NCI-H1092 (cell line): ENCODE results near the gene PROCR.
"Not testable (repeated sequence)": the region's sequence is repeated elsewhere in the genome, so short reads cannot be mapped to it uniquely, and the experiment has no call there.

ENCODE experiments used
- DNase-seq: peaks from one replicate; lab custom pipeline; 2025; lab: John Stamatoyannopoulos, UW

PROCR gene

DNA sequence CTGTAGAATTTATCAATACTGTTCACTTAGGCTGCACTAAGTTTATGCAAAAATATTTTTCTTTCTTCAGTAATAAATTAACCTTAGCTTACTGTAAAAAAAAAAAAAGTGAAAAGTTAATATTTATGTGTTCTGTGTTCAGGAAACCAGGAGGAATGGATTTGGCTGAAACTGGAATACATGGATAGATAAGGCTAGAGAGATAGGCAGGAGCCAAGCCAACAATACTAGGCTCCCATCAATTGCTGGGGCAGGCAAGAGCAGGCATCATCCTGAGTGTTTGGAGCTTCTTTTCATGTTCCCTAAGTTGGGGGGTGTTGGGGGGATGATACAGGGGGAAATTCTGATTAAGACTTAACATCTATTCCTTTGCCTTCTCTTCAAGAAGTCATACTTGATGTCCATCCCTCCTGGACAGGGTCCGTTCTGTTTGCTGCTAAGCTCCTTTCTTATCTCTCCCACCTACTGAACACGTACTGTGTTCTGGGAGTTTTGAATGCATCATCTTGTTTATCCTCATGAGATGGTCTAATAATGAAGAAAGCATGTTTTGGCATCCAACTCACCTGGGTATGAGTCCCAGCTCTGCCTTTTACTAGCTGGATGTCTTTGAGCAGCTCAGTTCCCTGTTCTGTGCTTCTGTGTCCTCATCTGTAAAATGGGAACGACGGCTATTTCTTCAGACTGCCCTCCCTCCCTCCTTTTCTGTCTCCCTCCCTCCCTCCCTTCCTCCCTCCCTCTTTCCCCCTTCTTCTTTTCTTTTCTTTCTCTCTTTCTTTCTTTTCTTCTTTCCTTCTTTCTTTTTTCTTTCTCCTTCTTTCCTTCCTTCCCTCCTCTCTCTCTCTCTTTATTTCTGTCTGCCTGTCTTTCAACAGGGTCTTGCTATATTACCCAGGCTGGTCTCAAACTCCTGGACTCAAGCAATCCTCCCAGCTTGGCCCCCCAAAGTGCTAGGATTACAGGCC lies 6.4 kb upstream of the PROCR start:
- no peak for DNase-seq

DNA sequence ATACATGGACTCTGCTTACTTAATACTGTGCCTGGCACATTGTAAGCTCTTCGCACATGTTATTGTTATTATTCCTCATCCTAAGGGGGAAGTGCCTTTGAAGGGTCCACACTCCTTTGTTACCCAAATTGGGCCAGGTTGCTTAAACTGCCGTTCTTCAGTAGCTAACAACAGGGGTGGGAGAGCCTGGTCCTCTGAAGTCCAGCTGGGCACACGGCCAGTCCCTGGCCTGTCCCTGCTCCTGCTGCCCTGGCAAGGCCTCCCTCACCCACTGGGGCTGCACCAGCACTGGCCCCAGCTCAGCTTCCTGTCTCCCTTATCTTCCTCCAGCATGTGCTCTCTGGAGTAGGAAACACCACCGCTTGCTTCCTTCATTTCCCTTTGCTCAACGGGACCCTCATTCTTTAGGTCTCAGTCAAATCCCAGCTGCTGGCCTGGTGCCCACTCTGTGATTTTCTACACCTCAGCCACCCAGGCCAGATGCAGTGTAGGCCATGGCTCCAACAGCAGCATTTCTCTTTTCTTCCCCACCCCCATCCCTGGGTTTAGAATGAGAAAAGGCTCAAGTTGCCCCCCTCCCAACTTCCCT lies 5.5 kb upstream of the PROCR start:
- DNase-seq, result no peak

DNA sequence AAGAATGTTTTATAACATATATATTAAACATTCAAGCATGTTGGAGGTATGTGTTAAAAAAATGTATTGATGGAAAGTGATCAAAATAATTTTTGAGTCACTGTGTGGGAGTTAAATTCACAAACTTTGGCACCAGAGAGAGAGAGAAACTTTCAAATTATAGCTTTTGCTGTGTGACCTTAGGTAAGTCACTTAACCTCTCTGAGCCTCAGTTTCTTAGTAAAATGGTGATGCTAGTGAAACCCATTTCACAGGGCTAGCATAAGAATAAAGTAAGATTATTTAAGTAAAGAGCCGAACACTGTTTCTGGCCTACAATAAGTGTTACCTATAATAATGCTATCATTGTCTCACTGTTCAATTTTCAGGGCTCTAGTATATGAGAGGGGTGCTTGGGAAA lies 4.1 kb upstream of the PROCR start:
- DNase-seq, result no peak

DNA sequence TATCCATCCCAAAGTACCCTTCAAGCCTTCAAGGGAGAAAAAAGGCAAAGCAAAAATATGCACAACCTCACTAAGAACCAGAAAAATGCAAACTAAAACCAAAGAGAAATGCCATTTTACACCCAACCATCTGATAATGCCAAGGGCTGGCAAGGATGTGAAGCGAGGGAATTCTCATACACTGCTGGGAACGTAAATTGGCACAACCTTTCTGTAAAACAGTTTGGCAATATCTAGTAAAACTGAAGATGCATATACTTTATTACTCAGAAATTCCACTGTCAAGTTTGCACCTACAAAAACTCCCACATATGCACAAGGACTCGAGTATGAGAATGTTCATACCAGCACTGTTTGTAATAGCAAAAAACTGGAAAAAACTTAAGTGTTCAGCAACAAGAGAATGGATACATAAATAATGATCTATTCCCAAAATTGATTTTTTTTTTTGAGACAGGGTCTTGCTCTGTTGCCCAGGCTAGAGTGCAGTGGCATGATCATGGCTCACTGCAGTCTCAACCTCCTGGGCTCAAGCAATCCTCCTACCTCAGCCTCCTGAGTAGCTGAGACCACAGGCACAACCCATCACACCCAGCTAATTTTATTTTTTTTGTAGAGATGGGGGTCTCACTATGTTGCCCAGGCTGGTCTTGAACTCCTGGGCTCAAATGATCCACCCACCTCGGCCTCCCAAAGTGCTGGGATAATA lies 3.0 kb upstream of the PROCR start:
- DNase-seq, result not testable (repeated sequence)

DNA sequence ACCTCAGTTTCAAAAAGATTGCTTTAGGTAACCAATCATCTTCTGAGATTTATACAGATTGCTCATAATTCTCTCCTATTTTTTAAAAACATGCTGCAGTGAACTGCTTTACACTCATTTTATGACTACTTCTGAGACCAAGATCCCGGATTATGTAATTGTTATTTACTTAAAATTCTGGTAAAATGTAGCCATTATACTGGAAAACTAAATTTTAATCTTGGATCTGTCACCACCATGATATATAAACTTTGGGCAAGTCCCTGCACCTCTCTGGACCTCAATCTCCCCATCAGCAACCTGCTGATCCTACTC lies 477 bp upstream of the PROCR start:
- no peak for DNase-seq

DNA sequence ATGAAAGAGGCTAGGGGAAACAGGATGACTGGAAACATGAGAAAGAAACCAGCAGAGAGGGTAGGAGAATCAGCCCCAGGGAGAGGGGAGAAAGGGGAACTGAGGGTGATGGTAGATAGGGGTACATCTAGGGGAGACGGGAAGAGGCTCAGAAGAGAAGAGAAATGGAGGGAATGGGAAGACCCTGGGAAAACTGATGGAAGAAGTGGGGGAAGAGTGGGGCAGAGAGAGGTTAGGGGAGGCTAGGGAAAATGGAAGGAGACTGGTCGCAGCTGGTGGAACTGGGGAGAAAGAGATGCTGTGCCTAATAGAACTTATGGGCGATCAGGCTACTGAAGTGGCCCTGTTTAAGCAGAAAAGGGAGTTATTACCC lies 548 bp downstream of the PROCR start:
- DNase-seq, result no peak

DNA sequence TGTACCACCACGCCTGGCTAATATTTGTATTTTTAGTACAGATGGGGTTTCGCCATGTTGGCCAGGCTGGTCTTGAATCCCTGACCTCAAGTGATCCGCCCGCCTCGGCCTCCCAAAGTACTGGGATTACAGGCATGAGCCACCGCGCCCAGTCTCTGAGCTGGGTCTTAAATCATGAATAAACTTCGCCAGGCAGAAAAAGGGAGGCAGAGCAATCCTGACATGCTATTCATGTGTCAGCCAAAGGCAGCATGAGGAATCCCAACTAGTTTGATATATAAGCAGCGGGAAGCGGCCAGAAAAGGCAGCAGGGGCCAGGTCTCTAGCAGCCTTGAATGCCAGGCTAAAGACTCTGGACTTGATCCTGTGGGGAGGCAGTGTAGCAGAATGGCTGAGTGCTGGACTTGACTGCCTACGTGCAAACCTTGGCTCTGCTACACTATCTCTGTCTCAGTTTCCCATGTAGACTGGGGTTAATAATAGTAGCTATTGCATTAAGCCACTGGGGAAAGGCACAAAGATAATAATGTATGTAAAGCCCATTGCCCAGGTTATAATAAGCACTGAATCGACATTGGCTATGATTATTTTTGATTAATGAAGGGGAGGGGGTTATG lies 1.8 kb downstream of the PROCR start:
- DNase-seq, result no peak

DNA sequence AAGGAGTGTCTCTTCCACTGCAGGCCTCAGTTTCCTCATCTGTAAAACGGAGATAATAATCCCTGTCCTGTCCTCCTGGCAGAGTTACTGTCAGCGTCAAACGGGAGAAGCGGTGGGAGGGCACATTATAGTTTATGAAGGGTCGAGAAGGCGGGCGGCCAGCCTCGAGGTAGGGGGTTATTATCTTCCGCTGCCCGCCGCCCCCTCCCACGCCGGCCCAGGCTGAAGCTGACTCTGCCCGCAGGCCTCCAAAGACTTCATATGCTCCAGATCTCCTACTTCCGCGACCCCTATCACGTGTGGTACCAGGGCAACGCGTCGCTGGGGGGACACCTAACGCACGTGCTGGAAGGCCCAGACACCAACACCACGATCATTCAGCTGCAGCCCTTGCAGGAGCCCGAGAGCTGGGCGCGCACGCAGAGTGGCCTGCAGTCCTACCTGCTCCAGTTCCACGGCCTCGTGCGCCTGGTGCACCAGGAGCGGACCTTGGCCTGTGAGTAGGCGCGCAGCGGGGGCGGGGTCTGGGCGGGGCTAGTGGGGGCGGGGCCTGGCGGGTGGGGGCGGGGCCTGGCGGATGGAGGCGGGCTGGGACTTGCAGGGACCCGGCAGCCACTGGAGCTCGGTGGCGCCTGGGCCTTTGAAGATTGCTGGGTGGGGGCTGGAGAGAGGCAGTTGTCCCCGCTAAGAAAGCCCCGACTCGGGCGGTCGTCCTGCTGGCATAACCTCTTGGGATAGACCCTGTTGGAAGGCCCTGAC lies 2.8 kb downstream of the PROCR start:
- DNase-seq, result no peak

DNA sequence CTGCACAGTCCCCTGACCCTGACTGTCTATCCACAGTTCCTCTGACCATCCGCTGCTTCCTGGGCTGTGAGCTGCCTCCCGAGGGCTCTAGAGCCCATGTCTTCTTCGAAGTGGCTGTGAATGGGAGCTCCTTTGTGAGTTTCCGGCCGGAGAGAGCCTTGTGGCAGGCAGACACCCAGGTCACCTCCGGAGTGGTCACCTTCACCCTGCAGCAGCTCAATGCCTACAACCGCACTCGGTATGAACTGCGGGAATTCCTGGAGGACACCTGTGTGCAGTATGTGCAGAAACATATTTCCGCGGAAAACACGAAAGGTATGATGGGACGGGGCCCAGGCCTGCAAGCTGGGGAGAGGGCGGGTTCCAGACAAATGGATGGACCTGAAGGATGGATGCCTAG lies 4.3 kb downstream of the PROCR start:
- DNase-seq, result no peak

DNA sequence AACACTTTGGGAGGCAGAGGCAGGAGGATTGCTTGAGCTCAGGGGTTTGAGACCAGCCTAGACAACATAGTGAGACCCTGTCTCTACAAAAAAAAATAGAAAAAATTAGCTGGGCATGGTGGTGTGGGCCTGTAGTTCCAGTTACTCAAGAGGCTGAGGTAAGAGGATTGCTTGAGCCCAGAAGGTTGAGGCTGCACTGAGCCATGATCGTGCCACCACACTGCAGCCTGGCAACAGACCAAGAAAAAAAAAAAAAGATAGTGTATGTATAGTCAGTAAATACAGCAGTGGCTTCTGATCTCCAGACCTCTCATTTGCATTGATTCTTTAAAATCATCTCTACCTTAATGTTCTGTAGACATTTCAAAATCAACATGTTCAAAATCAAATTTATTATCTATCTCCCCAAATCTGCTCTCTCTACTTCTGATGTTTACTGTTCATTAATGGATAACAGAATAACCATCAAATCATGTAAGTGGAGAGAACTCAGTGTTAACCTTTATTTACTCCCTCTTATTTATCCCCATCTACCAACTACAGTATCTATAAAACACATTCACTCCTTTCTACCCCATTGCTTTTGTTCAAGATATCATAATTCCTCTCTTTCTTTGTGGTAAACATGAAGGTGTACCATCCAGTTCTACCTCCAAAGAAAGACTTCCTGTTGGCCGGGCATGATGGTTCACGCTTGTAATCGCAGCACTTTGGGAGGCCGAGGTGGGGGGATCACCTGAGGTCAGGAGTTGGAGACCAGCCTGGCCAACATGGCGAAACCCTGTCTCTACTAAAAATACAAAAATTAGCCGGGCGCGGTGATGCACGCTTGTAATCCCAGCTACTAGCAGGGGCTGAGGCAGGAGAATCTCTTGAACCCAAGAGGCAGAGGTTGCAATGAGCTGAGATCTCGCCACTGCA lies 7.7 kb downstream of the PROCR start:
- no peak for DNase-seq

DNA sequence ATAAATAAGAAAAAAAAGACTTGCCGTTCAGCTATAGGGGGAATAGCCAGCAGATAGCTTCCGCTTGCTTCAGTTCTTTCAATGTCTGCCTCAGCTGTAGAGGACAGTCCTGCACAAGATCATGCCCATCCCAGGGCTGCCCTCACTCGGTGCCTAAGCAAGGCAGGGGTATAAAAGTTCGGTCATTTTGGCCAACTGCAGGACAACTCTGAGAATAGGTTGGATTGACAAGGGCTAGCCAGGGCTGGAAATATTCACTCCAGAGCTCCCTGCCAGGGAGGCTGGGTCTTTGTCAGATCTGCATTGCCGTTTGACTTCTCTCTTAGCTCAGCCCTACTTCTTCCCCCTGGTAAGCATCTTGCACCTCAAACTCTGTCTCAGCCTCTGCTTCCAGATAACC lies 8.4 kb downstream of the PROCR start:
- no peak for DNase-seq

DNA sequence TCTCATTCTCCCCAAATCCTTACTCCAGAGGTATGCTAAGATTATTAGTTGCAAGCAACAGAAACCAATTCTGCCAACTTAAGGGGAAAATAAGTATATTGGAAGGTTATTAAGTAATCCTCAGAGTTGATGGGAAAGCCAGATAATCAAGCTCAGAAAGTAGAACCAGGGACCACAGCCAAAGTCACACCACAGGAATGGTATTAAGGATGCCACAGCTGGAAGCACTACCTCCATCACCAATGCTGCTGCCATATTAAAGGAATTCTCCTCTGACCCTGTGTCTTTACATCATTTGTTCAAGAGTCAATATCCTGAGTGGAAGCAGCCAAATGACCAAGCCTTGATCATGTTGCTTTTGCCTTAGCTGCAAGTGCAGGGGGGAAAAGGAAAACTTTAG lies 9.9 kb downstream of the PROCR start:
- DNase-seq, result no peak

DNA sequence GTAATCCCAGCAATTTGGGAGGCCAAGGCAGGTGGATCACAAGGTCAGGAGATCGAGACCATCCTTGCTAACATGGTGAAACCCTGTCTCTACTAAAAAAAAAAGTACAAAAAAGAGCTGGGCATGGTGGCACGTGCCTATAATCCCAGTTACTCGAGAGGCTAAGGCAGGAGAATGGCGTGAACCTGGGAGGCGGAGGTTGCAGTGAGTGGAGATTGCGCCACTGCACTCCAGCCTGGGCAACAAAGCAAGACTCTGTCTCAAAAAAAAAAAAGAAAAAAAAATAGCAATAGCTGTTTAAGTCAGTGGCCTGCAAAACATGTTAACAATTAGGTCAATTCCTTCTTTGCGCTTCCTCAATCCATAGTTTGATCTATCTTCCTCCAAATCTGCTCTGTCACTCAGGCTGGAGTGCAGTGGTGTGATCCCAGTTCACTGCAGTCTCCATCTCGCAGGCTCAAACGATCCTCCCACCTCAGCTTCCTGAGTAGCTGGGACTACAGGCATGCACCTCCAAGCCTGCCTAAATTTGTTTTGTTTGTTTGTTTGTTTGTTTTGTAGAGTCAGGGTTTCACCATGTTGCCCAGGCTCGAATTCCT lies 14.9 kb downstream of the PROCR start:
- DNase-seq, result not testable (repeated sequence)

DNA sequence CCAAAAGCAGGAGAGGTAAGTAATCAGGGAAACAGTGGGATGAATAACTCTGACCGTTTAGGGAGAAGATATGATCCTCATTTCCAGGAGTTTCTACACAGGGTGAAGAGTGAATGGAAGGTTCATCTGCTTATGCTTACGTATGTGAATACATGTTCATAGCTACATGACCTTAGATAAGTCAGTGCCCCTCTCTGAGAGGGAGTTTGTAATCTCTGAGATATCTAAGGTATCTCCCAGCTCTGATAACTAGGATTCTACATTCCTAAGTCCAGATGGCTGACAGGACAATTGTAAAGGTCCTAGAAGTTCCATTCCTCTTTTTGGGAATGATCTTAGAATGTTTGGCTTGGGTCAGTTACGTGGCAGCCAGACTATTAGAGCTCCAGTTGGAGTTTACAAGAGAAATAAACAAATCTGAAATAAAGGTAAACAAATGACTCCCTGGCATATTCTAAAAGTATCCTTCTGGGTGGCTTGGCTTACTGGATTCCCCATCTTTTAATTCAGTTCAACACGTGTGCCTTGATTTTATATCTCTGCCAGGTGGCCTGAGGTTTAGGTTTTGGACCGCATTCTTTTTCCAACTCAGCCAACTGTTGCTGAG lies 15.8 kb downstream of the PROCR start:
- no peak for DNase-seq

DNA sequence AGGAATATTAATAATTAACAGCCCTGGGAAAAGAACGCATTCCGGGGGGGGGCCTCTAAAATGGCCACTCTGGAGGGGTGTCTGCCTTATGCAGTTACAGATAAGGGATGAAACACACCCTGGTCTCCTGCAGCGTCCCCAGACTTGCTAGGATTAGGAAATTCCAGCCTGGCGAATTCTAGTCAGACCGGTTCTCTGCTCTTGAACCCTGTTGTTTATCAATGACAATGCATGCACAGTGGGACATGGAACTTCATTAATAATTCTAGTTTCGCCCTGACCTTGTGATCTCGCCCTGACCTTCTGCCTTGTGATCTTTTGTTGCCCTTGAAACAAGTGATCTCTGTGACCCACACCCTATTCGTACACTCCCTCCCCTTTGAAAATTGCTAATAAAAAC lies 17.4 kb downstream of the PROCR start:
- not testable (repeated sequence) for DNase-seq

DNA sequence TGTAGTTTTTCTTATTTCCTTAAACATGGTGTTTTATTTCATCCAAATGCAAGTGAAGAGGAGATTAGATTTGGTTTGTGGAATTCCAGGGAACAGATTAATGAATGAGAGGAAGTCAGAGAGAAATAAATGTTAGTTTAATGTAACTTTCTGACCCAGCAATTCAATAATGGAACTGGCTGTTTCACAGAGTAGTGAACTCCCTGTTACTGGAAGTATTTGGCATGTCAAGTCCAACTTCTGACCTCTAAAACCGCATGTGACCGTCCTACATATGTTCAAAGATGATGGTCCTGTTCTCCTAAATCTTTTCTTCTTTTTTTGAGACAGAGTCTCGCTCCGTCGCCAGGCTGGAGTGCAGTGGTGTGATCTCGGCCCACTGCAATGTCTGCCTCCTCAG lies 18.7 kb downstream of the PROCR start:
- no peak for DNase-seq

DNA sequence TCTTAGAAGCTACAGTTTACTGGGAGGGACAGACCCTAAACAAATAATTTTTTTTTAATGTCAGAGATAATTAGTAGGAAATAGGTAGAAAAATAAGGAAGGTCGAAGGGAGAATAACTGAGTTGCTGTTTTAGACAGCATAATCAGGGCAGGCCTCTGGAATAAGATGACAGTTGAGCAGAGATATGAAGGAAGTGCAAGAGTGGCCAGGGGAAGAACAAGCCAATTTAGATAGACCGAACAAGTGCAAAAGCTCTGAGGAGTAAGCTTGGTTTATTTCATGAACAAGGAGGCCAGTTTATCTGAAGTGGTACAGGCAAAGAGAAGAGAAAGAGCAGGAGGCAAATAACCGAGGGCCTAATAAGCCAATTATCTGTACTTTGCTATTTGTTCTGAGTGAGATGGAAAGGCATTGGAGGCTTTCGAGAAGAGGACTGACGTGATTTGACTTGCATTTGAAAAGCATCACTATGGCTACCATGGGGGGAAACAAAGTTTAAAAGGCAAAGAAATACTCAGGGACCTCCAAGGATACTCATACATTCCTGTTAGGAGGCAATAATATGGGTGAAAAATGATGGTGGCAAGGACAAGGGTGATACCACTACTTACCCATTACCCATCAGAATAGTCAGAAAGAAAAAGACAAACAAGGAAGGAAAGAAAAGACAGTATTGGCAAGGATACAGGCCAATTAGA lies 19.7 kb downstream of the PROCR start:
- DNase-seq, result no peak

DNA sequence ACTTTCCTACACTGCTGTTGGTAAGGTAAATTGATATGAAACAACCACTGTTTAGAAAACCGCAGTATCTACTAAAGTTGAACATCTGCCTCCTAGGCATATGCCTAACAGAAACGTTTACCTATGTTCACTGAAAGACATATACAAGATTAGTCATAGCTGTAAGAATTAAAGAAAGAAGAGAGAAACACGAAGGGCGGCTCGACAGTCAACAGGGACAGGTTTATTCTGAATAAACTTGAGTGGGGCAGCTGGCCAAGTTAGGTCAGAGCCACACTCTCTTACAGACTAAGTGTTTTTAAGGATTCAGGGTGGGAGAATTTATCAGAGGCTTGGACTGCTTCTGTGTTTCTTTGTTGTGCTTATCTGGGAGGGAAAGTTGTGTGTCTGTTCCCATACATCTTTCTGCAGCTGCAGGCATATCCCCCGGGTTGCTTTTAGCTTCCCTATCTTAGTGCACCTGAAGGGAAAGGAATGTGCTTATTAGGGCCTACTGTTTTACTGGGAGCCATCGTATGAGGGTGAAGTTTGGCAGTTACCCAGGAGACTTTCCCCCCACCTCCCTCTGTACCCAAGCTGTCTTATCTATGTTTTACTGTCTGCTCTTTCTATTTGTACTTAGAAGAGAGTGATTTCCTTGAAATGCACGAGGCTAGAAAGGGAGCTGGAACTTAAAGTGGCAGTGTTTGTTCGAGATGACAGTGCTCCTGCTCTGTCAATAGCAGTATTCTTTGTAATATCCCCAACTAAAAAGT lies 20.4 kb downstream of the PROCR start:
- no peak for DNase-seq
